ENCODE measurements around the gene SMAD3.

GRCh38 chr15:67232591-67232990, 167.2 kb downstream of the SMAD3 start:
- no peak for TF ChIP-seq POLR2A (IDR thresholded peaks at IDR 0.05)
- no peak for TF ChIP-seq CTCF (IDR thresholded peaks at IDR 0.05)
- TF ChIP-seq POLR2AphosphoS5 (IDR thresholded peaks at IDR 0.05), result no peak
- no peak for TF ChIP-seq EP300 (IDR thresholded peaks at IDR 0.05)

Measured in suprapubic skin (tissue), 4 donors.